HepG2 (cell line): Measurements from ENCODE around the gene RPL39. TPM values are rescaled to one million over a fixed set of nuclear protein-coding genes. Genes with fewer than 3 reads are reported as not detected.

Experiments
- ARHGAP35 ChIP-seq: sonication (generic); formaldehyde crosslinking; IDR thresholded peaks from 2 replicates; pipeline ENCODE4 v1.9.0; 2022; ENCODE audit warnings: mild to moderate bottlenecking, inconsistent platforms, moderate library complexity, missing genetic modification reagents, borderline replicate concordance
- CENPX ChIP-seq: sonication (generic); formaldehyde crosslinking; IDR thresholded peaks from 2 replicates; pipeline ENCODE4 v1.9.0; 2021; ENCODE audit warnings: mild to moderate bottlenecking, missing genetic modification reagents, moderate library complexity
- NFE2L1 ChIP-seq: sonication (generic); formaldehyde crosslinking; IDR thresholded peaks from 2 replicates; pipeline ENCODE4 v1.4.0; 2020; ENCODE audit warnings: missing genetic modification reagents, mild to moderate bottlenecking, borderline replicate concordance
- POLR2A ChIP-seq, 2 experiments: IDR thresholded peaks; 2 replicates each; pipeline ENCODE4 v1.6.1; 2011; ENCODE audit warnings: low read depth in 2 of 2, low read length in 2 of 2, mild to moderate bottlenecking in 1 of 2, moderate library complexity in 1 of 2; ENCODE audit not compliant: insufficient read depth in 1 of 2
- PPARG ChIP-seq: conservative IDR thresholded peaks from 2 replicates; pipeline ENCODE4 v1.6.1; 2016; ENCODE audit warnings: missing biosample characterization, missing genetic modification reagents
- PRPF4 ChIP-seq: fragments of 200-400 bp; formaldehyde crosslinking; IDR thresholded peaks from 2 replicates; pipeline ENCODE4 v1.6.1; 2016; ENCODE audit warnings: low read length, low read depth; ENCODE audit not compliant: poor library complexity, severe bottlenecking
- ZBTB21 ChIP-seq: sonication (generic); formaldehyde crosslinking; IDR thresholded peaks from 2 replicates; pipeline ENCODE4 v1.4.0; 2020; ENCODE audit warnings: missing genetic modification reagents
- ZBTB7A ChIP-seq: sonication (generic); formaldehyde crosslinking; IDR thresholded peaks from 2 replicates; pipeline ENCODE4 v1.8.0; 2022; ENCODE audit warnings: mild to moderate bottlenecking, missing genetic modification reagents
- ZNF256 ChIP-seq: sonication (generic); formaldehyde crosslinking; conservative IDR thresholded peaks from 2 replicates; pipeline ENCODE4 v1.4.0; 2020; ENCODE audit warnings: missing genetic modification reagents
- ZNF292 ChIP-seq: sonication (generic); formaldehyde crosslinking; IDR thresholded peaks from 2 replicates; pipeline ENCODE4 v1.8.1; 2022; ENCODE audit warnings: mild to moderate bottlenecking, low read depth, missing genetic modification reagents, borderline replicate concordance
- ZNF558 ChIP-seq: sonication (generic); formaldehyde crosslinking; IDR thresholded peaks from 2 replicates; pipeline ENCODE4 v1.9.0; 2022; ENCODE audit warnings: mild to moderate bottlenecking, missing genetic modification reagents, borderline replicate concordance
- ZNF724P ChIP-seq: sonication (generic); formaldehyde crosslinking; IDR thresholded peaks from 2 replicates; pipeline ENCODE4 v1.8.0; 2022; ENCODE audit warnings: missing genetic modification reagents, borderline replicate concordance
- ZNF773 ChIP-seq: sonication (generic); formaldehyde crosslinking; IDR thresholded peaks from 2 replicates; pipeline ENCODE4 v1.4.0; 2020; ENCODE audit warnings: missing genetic modification reagents, borderline replicate concordance
- polyA plus RNA-seq, 8 experiments: library from polyadenylated mRNA; depleted of rRNA in 3 of 8; stranded (reverse) in 7 of 8; unstranded in 1 of 8; fragments of >200 nt; fragmentation: Illumina TruSeq in 4 of 8; extraction: Trizol in 4 of 8; gene quantifications; 2 replicates each; pipeline versions ENCODE4 v1.2.1 to v1.2.3, GENCODE V29; 2011 to 2016; ENCODE audit warnings: low read depth in 4 of 8, missing spikeins in 1 of 8, mixed read lengths in 1 of 8; ENCODE audit not compliant: insufficient read depth in 1 of 8
- total RNA-seq, 5 experiments: library from RNA; depleted of rRNA; stranded (reverse); fragments of >200 nt; fragmentation: Illumina TruSeq; extraction: Trizol; gene quantifications; 2 replicates each; pipeline ENCODE4 v1.2.3, GENCODE V29; 2016; ENCODE audit warnings: low read depth in 1 of 5
- TF ChIP-seq, protein P1 (sequence below): sonication (generic); formaldehyde crosslinking; IDR thresholded peaks from 2 replicates; pipeline ENCODE4 v1.5.0; 2020; ENCODE audit warnings: missing genetic modification reagents
- TF ChIP-seq, protein P2 (sequence below): IDR thresholded peaks from 2 replicates; pipeline ENCODE4 v1.4.0; 2020; ENCODE audit warnings: mild to moderate bottlenecking, missing genetic modification reagents
- TF ChIP-seq, protein P3 (sequence below): sonication (generic); formaldehyde crosslinking; IDR thresholded peaks from 2 replicates; pipeline ENCODE4 v1.5.0; 2020; ENCODE audit warnings: mild to moderate bottlenecking, missing genetic modification reagents, moderate library complexity
- TF ChIP-seq, protein P4 (sequence below): IDR thresholded peaks from 2 replicates; pipeline ENCODE4 v1.6.1; 2016; ENCODE audit warnings: low read depth, missing genetic modification reagents, missing compliant biosample characterization

Gene RPL39
- total and polyA plus RNA-seq, 2 of the 13 experiments (the other 11 are each of a cell fraction or from before 2014, with no cell fraction given): 2,312 to 3,547 TPM

- TF ChIP-seq PRPF4: no peak
- TF ChIP-seq ZNF773 (CRISPR knock-in tag): no peak
- TF ChIP-seq, protein P1, sequence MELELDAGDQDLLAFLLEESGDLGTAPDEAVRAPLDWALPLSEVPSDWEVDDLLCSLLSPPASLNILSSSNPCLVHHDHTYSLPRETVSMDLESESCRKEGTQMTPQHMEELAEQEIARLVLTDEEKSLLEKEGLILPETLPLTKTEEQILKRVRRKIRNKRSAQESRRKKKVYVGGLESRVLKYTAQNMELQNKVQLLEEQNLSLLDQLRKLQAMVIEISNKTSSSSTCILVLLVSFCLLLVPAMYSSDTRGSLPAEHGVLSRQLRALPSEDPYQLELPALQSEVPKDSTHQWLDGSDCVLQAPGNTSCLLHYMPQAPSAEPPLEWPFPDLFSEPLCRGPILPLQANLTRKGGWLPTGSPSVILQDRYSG: no peak
- TF ChIP-seq, protein P2, sequence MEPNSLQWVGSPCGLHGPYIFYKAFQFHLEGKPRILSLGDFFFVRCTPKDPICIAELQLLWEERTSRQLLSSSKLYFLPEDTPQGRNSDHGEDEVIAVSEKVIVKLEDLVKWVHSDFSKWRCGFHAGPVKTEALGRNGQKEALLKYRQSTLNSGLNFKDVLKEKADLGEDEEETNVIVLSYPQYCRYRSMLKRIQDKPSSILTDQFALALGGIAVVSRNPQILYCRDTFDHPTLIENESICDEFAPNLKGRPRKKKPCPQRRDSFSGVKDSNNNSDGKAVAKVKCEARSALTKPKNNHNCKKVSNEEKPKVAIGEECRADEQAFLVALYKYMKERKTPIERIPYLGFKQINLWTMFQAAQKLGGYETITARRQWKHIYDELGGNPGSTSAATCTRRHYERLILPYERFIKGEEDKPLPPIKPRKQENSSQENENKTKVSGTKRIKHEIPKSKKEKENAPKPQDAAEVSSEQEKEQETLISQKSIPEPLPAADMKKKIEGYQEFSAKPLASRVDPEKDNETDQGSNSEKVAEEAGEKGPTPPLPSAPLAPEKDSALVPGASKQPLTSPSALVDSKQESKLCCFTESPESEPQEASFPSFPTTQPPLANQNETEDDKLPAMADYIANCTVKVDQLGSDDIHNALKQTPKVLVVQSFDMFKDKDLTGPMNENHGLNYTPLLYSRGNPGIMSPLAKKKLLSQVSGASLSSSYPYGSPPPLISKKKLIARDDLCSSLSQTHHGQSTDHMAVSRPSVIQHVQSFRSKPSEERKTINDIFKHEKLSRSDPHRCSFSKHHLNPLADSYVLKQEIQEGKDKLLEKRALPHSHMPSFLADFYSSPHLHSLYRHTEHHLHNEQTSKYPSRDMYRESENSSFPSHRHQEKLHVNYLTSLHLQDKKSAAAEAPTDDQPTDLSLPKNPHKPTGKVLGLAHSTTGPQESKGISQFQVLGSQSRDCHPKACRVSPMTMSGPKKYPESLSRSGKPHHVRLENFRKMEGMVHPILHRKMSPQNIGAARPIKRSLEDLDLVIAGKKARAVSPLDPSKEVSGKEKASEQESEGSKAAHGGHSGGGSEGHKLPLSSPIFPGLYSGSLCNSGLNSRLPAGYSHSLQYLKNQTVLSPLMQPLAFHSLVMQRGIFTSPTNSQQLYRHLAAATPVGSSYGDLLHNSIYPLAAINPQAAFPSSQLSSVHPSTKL (CRISPR knock-in tag): no peak
- no peak for TF ChIP-seq NFE2L1
- no peak for TF ChIP-seq ZNF292 (CRISPR knock-in tag)
- no peak for TF ChIP-seq ZNF558 (CRISPR knock-in tag)
- TF ChIP-seq, protein P3, sequence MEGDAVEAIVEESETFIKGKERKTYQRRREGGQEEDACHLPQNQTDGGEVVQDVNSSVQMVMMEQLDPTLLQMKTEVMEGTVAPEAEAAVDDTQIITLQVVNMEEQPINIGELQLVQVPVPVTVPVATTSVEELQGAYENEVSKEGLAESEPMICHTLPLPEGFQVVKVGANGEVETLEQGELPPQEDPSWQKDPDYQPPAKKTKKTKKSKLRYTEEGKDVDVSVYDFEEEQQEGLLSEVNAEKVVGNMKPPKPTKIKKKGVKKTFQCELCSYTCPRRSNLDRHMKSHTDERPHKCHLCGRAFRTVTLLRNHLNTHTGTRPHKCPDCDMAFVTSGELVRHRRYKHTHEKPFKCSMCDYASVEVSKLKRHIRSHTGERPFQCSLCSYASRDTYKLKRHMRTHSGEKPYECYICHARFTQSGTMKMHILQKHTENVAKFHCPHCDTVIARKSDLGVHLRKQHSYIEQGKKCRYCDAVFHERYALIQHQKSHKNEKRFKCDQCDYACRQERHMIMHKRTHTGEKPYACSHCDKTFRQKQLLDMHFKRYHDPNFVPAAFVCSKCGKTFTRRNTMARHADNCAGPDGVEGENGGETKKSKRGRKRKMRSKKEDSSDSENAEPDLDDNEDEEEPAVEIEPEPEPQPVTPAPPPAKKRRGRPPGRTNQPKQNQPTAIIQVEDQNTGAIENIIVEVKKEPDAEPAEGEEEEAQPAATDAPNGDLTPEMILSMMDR (CRISPR knock-in tag): no peak
- TF ChIP-seq POLR2A (IDR thresholded peaks at IDR 0.05; ENCODE audit: insufficient read depth in 1 of 2, low read depth in 2 of 2, low read length in 2 of 2): peak; percentile 88 to 92
- no peak for TF ChIP-seq ZBTB7A (CRISPR knock-in tag)
- TF ChIP-seq ZBTB21: no peak
- no peak for TF ChIP-seq PPARG (CRISPR knock-in tag)
- TF ChIP-seq ZNF724P (CRISPR knock-in tag): no peak; the same call in 1 of the 2 replicates
- TF ChIP-seq, protein P4, sequence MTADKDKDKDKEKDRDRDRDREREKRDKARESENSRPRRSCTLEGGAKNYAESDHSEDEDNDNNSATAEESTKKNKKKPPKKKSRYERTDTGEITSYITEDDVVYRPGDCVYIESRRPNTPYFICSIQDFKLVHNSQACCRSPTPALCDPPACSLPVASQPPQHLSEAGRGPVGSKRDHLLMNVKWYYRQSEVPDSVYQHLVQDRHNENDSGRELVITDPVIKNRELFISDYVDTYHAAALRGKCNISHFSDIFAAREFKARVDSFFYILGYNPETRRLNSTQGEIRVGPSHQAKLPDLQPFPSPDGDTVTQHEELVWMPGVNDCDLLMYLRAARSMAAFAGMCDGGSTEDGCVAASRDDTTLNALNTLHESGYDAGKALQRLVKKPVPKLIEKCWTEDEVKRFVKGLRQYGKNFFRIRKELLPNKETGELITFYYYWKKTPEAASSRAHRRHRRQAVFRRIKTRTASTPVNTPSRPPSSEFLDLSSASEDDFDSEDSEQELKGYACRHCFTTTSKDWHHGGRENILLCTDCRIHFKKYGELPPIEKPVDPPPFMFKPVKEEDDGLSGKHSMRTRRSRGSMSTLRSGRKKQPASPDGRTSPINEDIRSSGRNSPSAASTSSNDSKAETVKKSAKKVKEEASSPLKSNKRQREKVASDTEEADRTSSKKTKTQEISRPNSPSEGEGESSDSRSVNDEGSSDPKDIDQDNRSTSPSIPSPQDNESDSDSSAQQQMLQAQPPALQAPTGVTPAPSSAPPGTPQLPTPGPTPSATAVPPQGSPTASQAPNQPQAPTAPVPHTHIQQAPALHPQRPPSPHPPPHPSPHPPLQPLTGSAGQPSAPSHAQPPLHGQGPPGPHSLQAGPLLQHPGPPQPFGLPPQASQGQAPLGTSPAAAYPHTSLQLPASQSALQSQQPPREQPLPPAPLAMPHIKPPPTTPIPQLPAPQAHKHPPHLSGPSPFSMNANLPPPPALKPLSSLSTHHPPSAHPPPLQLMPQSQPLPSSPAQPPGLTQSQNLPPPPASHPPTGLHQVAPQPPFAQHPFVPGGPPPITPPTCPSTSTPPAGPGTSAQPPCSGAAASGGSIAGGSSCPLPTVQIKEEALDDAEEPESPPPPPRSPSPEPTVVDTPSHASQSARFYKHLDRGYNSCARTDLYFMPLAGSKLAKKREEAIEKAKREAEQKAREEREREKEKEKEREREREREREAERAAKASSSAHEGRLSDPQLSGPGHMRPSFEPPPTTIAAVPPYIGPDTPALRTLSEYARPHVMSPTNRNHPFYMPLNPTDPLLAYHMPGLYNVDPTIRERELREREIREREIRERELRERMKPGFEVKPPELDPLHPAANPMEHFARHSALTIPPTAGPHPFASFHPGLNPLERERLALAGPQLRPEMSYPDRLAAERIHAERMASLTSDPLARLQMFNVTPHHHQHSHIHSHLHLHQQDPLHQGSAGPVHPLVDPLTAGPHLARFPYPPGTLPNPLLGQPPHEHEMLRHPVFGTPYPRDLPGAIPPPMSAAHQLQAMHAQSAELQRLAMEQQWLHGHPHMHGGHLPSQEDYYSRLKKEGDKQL (CRISPR knock-in tag): no peak
- TF ChIP-seq ZNF256 (CRISPR knock-in tag): no peak
- no peak for TF ChIP-seq ARHGAP35
- no peak for TF ChIP-seq CENPX (CRISPR knock-in tag)
Observed at GRCh38 chrX:119791437-119792231, at the start of gene RPL39 (continued).
